ENCODE data around the gene CACNA1B.

Gene CACNA1B

GRCh38 chr9:137837345-137838278, 40.0 kb upstream of the CACNA1B start:
- no peak overlapping the region for H3K27ac ChIP-seq
- H3K4me1 ChIP-seq (ENCODE audit: control insufficient read depth in 1 of 2, insufficient read depth in 1 of 2, low read depth in 1 of 2, low read length in 1 of 2) = no peaks in the 10 kb centered on the region
- H3K36me3 ChIP-seq = peaks cover 49% of the 10 kb centered on the region
- H3K9me3 ChIP-seq = no peaks in the 10 kb centered on the region
- no peak overlapping the region for H3K4me3 ChIP-seq (ENCODE audit: low read depth in 1 of 2, low read length in 1 of 2)
- no peaks in the 10 kb centered on the region for H3K27me3 ChIP-seq
- TF ChIP-seq, protein P1, sequence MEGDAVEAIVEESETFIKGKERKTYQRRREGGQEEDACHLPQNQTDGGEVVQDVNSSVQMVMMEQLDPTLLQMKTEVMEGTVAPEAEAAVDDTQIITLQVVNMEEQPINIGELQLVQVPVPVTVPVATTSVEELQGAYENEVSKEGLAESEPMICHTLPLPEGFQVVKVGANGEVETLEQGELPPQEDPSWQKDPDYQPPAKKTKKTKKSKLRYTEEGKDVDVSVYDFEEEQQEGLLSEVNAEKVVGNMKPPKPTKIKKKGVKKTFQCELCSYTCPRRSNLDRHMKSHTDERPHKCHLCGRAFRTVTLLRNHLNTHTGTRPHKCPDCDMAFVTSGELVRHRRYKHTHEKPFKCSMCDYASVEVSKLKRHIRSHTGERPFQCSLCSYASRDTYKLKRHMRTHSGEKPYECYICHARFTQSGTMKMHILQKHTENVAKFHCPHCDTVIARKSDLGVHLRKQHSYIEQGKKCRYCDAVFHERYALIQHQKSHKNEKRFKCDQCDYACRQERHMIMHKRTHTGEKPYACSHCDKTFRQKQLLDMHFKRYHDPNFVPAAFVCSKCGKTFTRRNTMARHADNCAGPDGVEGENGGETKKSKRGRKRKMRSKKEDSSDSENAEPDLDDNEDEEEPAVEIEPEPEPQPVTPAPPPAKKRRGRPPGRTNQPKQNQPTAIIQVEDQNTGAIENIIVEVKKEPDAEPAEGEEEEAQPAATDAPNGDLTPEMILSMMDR (IDR thresholded peaks at IDR 0.05) = no peak

DNA sequence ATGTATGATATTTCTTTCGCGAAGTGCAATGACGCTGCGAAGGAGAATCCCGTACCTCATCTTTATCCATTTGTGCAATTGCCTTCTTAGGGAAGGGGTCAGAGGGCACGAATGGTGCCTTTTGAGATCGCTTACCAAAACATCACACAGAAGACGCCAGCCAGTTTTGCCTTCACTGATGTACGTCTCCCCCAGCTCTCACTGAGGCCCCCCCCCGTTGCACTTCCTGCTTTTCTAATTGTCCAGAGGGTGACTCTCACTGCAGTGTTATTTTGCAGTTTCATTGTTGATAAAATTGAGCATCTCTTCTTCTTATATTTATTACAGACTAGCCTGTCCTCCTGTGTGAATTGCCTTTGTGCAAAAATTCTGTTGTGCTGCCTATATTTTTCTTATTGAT, 39.0 kb upstream of the CACNA1B start:
- H3K9me3 ChIP-seq = no peaks in the 10 kb centered on the region

DNA sequence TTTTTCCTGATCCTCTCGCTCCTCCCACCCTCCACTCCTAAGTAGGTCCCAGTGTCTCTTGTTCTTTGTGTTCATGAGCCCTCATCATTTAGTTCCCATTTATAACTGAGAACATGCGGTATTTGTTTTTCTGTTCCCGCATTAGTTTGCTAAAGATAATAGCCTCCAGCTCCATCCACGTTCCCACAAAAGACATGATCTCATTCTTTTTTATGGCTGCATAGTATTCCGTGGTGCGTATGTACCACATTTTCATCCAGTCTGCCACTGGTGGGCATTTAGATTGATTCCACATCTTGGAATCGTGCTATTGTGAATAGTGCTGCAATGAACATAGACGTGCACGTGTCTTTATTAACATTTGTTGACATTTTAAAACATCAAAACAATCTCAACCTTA, 34.2 kb upstream of the CACNA1B start:
- no peak overlapping the region for H3K4me3 ChIP-seq (ENCODE audit: low read depth in 1 of 2, low read length in 1 of 2)
- no peaks in the 10 kb centered on the region for H3K36me3 ChIP-seq
- no peaks in the 10 kb centered on the region for H3K27me3 ChIP-seq
- no peak overlapping the region for H3K27ac ChIP-seq
- no peaks in the 10 kb centered on the region for H3K4me1 ChIP-seq (ENCODE audit: control insufficient read depth in 1 of 2, insufficient read depth in 1 of 2, low read depth in 1 of 2, low read length in 1 of 2)
- H3K9me3 ChIP-seq = no peaks in the 10 kb centered on the region
- TF ChIP-seq, protein P1 (IDR thresholded peaks at IDR 0.05) = no peak

More for the DNA sequence above, 39.0 kb upstream of the CACNA1B start:
- H3K36me3 ChIP-seq = peaks cover 39% of the 10 kb centered on the region
- no peak overlapping the region for H3K4me3 ChIP-seq (ENCODE audit: low read depth in 1 of 2, low read length in 1 of 2)
- no peaks in the 10 kb centered on the region for H3K27me3 ChIP-seq
- H3K27ac ChIP-seq = no peak overlapping the region
- no peaks in the 10 kb centered on the region for H3K4me1 ChIP-seq (ENCODE audit: control insufficient read depth in 1 of 2, insufficient read depth in 1 of 2, low read depth in 1 of 2, low read length in 1 of 2)
- TF ChIP-seq, protein P1 (IDR thresholded peaks at IDR 0.05) = no peak

DNA sequence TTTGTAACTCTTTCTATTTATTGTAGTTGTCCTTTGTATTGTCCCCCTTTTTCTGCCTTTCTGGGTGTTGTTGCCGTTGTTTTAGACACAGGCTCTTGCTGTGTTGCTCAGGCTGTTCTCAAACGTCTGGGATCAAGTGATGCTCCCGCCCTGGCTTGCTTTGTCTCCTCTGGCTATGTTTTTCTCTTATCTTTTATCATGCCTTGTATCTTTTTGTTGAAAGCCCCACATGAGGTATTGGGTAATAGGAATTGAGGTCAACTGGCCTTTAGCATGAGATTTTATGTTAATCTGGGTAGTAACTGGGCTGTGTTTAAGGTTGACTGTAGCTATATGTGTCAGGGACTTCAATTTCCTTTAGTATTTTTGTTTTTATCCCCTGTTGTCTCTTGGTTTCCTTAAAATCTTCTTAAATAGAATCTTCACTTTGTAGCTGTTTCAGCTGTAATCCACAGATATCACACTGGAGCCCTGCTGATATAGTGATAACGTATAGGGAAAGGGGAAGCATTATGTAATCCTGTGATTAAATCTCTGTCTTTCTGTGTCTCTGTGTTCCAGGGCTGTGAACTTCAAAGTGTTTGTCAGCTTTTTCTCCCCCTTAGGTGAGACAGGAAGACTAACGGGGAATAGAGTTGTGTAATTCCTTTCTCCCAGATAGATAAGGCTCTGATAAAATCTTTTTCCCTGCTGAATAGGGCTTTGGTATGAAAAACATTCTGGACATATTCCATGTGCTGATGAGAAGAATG, 25.9 kb upstream of the CACNA1B start:
- Histone ChIP-seq H3K9me3 (no peaks in the 10 kb centered on the region), H3K4me3 (ENCODE audit: low read depth in 1 of 2, low read length in 1 of 2) (no peak overlapping the region), H3K36me3 (no peaks in the 10 kb centered on the region), H3K27me3 (no peaks in the 10 kb centered on the region), H3K4me1 (ENCODE audit: control insufficient read depth in 1 of 2, insufficient read depth in 1 of 2, low read depth in 1 of 2, low read length in 1 of 2) (no peaks in the 10 kb centered on the region), H3K27ac (no peak overlapping the region)
- TF ChIP-seq, protein P1 (IDR thresholded peaks at IDR 0.05) = no peak

DNA sequence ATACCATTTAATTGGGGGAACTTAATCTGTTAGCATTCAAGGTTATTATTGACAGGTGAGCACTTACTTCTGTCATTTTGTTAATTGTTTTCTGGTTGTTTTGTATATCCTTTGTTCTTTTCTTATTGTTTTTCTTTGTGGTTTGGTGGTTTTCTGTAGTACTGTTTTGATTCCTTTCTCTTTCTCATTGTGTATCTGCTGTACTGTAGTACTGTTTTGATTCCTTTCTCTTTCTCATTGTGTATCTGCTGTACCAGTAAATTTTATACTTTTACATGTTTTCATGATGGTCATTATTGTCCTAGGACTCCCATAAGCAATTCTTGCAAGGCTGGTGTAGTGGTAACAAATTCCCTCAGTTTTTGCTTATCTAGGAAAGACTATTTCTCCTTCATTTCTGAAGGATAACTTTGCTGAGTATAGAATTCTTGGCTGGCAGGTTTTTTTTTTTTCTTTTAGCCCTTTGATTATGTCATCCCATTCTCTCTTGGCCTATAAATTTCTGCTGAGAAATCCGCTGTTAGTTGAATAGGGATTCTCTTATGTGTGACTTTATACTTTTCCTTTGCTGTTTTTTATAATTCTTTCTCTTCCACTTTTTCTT, 24.1 kb upstream of the CACNA1B start:
- Histone ChIP-seq H3K4me1 (ENCODE audit: control insufficient read depth in 1 of 2, insufficient read depth in 1 of 2, low read depth in 1 of 2, low read length in 1 of 2) (no peaks in the 10 kb centered on the region), H3K36me3 (no peaks in the 10 kb centered on the region), H3K4me3 (ENCODE audit: low read depth in 1 of 2, low read length in 1 of 2) (no peak overlapping the region), H3K27me3 (no peaks in the 10 kb centered on the region), H3K9me3 (no peaks in the 10 kb centered on the region), H3K27ac (no peak overlapping the region)
- TF ChIP-seq, protein P1 (IDR thresholded peaks at IDR 0.05) = no peak

Data from neutrophil (primary cell).